Hepatocyte (in vitro differentiated cells): ENCODE results near the gene GID4. TPM values are rescaled to one million over a fixed set of nuclear protein-coding genes. Genes with fewer than 3 reads are reported as not detected.

ENCODE experiments used
- DNase-seq: peaks from one replicate; pipeline ENCODE4 v3.0.0-alpha.2; 2016; ENCODE audit warnings: low spot score
- H2AFZ ChIP-seq: fragments of 200-600 bp; sonication (generic); 2 replicates; pipeline ENCODE4 v1.6.0; 2016; ENCODE audit warnings: antibody characterized with exemption, mild to moderate bottlenecking
- H3K27ac ChIP-seq: fragments of 200-600 bp; sonication (generic); 2 replicates; pipeline ENCODE4 v1.5.1; 2016; ENCODE audit warnings: mild to moderate bottlenecking
- H3K27me3 ChIP-seq: fragments of 200-600 bp; sonication (generic); 2 replicates; pipeline ENCODE4 v1.6.1; 2016
- H3K36me3 ChIP-seq: fragments of 200-600 bp; sonication (generic); replicated peaks from 2 replicates; pipeline ENCODE4 v1.5.1; 2016; ENCODE audit warnings: low read depth; ENCODE audit not compliant: insufficient read depth
- H3K4me1 ChIP-seq: fragments of 200-600 bp; sonication (generic); 2 replicates; pipeline ENCODE4 v1.5.1; 2016; ENCODE audit warnings: mild to moderate bottlenecking, moderate library complexity; ENCODE audit not compliant: insufficient read depth
- H3K4me2 ChIP-seq: fragments of 200-600 bp; sonication (generic); 2 replicates; pipeline ENCODE4 v1.6.0; 2016
- H3K4me3 ChIP-seq: fragments of 200-600 bp; sonication (generic); 2 replicates; pipeline ENCODE4 v1.5.1; 2016; ENCODE audit warnings: mild to moderate bottlenecking
- H3K79me2 ChIP-seq: fragments of 200-600 bp; sonication (generic); 2 replicates; pipeline ENCODE4 v1.6.0; 2017; ENCODE audit warnings: mild to moderate bottlenecking
- H3K9me2 ChIP-seq: fragments of 200-600 bp; sonication (generic); replicated peaks from 2 replicates; pipeline ENCODE4 v1.6.0; 2017; ENCODE audit warnings: mild to moderate bottlenecking; ENCODE audit not compliant: insufficient read depth
- H3K9me3 ChIP-seq: fragments of 200-600 bp; sonication (generic); 2 replicates; pipeline ENCODE4 v1.5.1; 2016; ENCODE audit warnings: low read depth, mild to moderate bottlenecking
- H4K20me1 ChIP-seq: fragments of 200-600 bp; sonication (generic); 2 replicates; pipeline ENCODE4 v1.6.0; 2016; ENCODE audit warnings: mild to moderate bottlenecking; ENCODE audit not compliant: insufficient read depth, poor library complexity, severe bottlenecking
- CTCF ChIP-seq: fragments of 200-600 bp; sonication (generic); IDR thresholded peaks from 2 replicates; pipeline ENCODE4 v1.5.1; 2016; ENCODE audit warnings: antibody characterized with exemption, mild to moderate bottlenecking; ENCODE audit not compliant: poor library complexity
- EZH2 ChIP-seq: fragments of 200-600 bp; sonication (generic); IDR thresholded peaks from 2 replicates; pipeline ENCODE4 v1.6.1; 2016; ENCODE audit warnings: antibody characterized with exemption, mild to moderate bottlenecking, borderline replicate concordance
- EZH2phosphoT487 ChIP-seq: fragments of 200-600 bp; sonication (generic); IDR thresholded peaks from one replicate; pipeline ENCODE4 v1.6.1; 2018; ENCODE audit warnings: antibody characterized with exemption, mild to moderate bottlenecking, low read depth, moderate library complexity; ENCODE audit not compliant: unreplicated experiment, severe bottlenecking
- WGBS: methylation state at CpG from one replicate; pipeline ENCODE4 v1.1.6; 2016; ENCODE audit warnings: low lambda C conversion rate; ENCODE audit errors: missing lambda C conversion rate; 5-methylcytosine and 5-hydroxymethylcytosine counted together
- polyA plus RNA-seq: library from polyadenylated mRNA; unstranded; fragments of >200 nt; fragmentation: Nextera tagmentation; extraction: Ambion mirVana; gene quantifications from 2 replicates; pipeline ENCODE4 v1.2.1, GENCODE V29; 2016
- total RNA-seq: library from RNA; depleted of rRNA; stranded (reverse); fragments of >200 nt; gene quantifications from 2 replicates; pipeline ENCODE4 v1.2.3, GENCODE V29; 2014

Gene GID4
- total and polyA plus RNA-seq, 2 experiments from 2014 or later, result 6.7 to 8.2 TPM

GRCh38 chr17:18089613-18090012, 50.4 kb downstream of the GID4 start:
- Histone ChIP-seq H3K4me3 (no peak overlapping the region), H3K9me2 (no peaks in the 10 kb centered on the region), H3K36me3 (no peaks in the 10 kb centered on the region), H3K9me3 (no peaks in the 10 kb centered on the region), H3K27me3 (no peaks in the 10 kb centered on the region), H4K20me1 (no peaks in the 10 kb centered on the region), H3K27ac (no peak overlapping the region), H3K79me2 (peaks cover 11% of the 10 kb centered on the region), H3K4me1 (no peaks in the 10 kb centered on the region), H2AFZ (no peak overlapping the region), H3K4me2 (no peak overlapping the region)
- TF ChIP-seq CTCF (no peak), EZH2phosphoT487 (no peak), EZH2 (no peak)
- no peak for DNase-seq
- WGBS, result 100% methylated on average over 2 of the region's 2 CpGs

- TF ChIP-seq CTCF, result peak; percentile 35
- no peak for TF ChIP-seq EZH2phosphoT487
- no peaks in the 10 kb centered on the region for H3K36me3 ChIP-seq
These were observed 54.6 kb downstream of the GID4 start for GRCh38 chr17:18093616-18094408.

GRCh38 chr17:18094409-18094807, 55.2 kb downstream of the GID4 start:
- Histone ChIP-seq H2AFZ (no peak overlapping the region), H3K36me3 (no peaks in the 10 kb centered on the region), H3K4me2 (no peak overlapping the region), H3K79me2 (no peaks in the 10 kb centered on the region), H3K27me3 (no peaks in the 10 kb centered on the region), H3K9me3 (no peaks in the 10 kb centered on the region), H3K9me2 (no peaks in the 10 kb centered on the region), H4K20me1 (no peaks in the 10 kb centered on the region), H3K27ac (no peak overlapping the region), H3K4me1 (no peaks in the 10 kb centered on the region), H3K4me3 (no peak overlapping the region)
- WGBS, result 93% methylated on average over 10 of the region's 10 CpGs
- DNase-seq, result no peak
- TF ChIP-seq CTCF, result no peak
- TF ChIP-seq EZH2phosphoT487, result no peak
- TF ChIP-seq EZH2, result no peak

More at GRCh38 chr17:18093616-18094408, 54.6 kb downstream of the GID4 start:
- Histone ChIP-seq H3K27me3 (no peaks in the 10 kb centered on the region), H3K27ac (no peak overlapping the region), H3K79me2 (peaks cover 3% of the 10 kb centered on the region), H3K9me2 (no peaks in the 10 kb centered on the region), H3K4me2 (no peak overlapping the region), H3K4me3 (no peak overlapping the region), H3K4me1 (no peaks in the 10 kb centered on the region), H3K9me3 (no peaks in the 10 kb centered on the region), H4K20me1 (no peaks in the 10 kb centered on the region), H2AFZ (no peak overlapping the region)
- WGBS, result 88% methylated on average over 15 of the region's 15 CpGs
- DNase-seq, result peak; percentile 76
